Transverse colon (tissue), 4 donors: ENCODE data around the gene IRX3. TPM values are rescaled to one million over a fixed set of nuclear protein-coding genes. Genes with fewer than 3 reads are reported as not detected.

Experiments
- DNase-seq: peaks from one replicate; pipeline ENCODE4 v3.0.0-alpha.2; 2019
- H3K27ac ChIP-seq, 4 donors: fragments of 200-600 bp; sonication (generic); 2 replicates each; pipeline ENCODE4 v1.5.1; 2016 to 2018; ENCODE audit warnings: inconsistent platforms in 4 of 4
- H3K27me3 ChIP-seq: fragments of 200-600 bp; sonication (generic); 2 replicates; pipeline ENCODE4 v1.5.1; 2017; ENCODE audit warnings: inconsistent platforms
- H3K36me3 ChIP-seq, 4 donors: fragments of 200-600 bp; sonication (generic); 2 replicates each; pipeline ENCODE4 v1.5.1; 2017 to 2019; ENCODE audit warnings: inconsistent platforms in 4 of 4
- H3K4me1 ChIP-seq, 4 donors: fragments of 200-600 bp; sonication (generic); 2 replicates each; pipeline ENCODE4 v1.5.1; 2017 to 2020; ENCODE audit warnings: inconsistent platforms in 4 of 4
- H3K4me3 ChIP-seq, 4 donors: fragments of 200-600 bp; sonication (generic); 1 replicate in 1 of 4; 2 replicates in 3 of 4; pipeline versions ENCODE4 v1.5.1 to v1.6.1; 2017 to 2019; ENCODE audit warnings: inconsistent platforms in 4 of 4
- H3K9me3 ChIP-seq, 2 donors: fragments of 200-600 bp; sonication (generic); 2 replicates each; pipeline ENCODE4 v1.5.1; 2017 to 2019; ENCODE audit warnings: inconsistent platforms in 2 of 2
- EP300 ChIP-seq: sonication (generic); formaldehyde crosslinking; IDR thresholded peaks from one replicate; pipeline ENCODE4 v1.6.1; 2017; ENCODE audit warnings: antibody characterized with exemption, low read depth
- POLR2A ChIP-seq: fragments of 450-650 bp; IDR thresholded peaks from one replicate; pipeline ENCODE4 v1.6.1; 2016; ENCODE audit warnings: antibody characterized with exemption, mild to moderate bottlenecking, moderate library complexity
- POLR2AphosphoS5 ChIP-seq, 3 donors: sonication (generic); formaldehyde crosslinking; IDR thresholded peaks; one replicate each; pipeline ENCODE4 v1.6.1; 2016; ENCODE audit warnings: antibody characterized with exemption in 3 of 3
- whole genome bisulfite sequencing, 2 donors: methylation state at CpG; one replicate each; pipeline ENCODE4 v1.1.5; 2018; ENCODE audit warnings: low coverage in 1 of 2; 5-methylcytosine and 5-hydroxymethylcytosine counted together
- in situ Hi-C, 4 donors: fragments of 200-750 bp; cut with MboI; loops; one replicate each; pipeline versions ENCODE4 v1.15.0 to v1.15.1; 2017; ENCODE audit warnings: low sequenced_read_pairs in 3 of 4, low pct_ligation_motif_present in 1 of 4, low pct_unique_long_range_greater_than_20kb in 1 of 4
- intact Hi-C: fragments of 100-400 bp; cut with DNase I; formaldehyde crosslinking; loops from one replicate; pipeline ENCODE4 v1.15.1; 2023; ENCODE audit warnings: low total_unique reads
- total RNA-seq, 4 donors: library from RNA; depleted of rRNA; stranded (reverse); fragments of >200 nt; gene quantifications; one replicate each; pipeline ENCODE4 v1.1.0, GENCODE V29; 2016
- TF ChIP-seq, protein P1 (sequence below), 5 experiments: fragments of 200-600 bp in 3 of 5; fragments of 450-650 bp in 2 of 5; sonication (generic) in 3 of 5; IDR thresholded peaks; 1 replicate in 2 of 5; 2 replicates in 3 of 5; pipeline ENCODE4 v1.5.1; 2016 to 2017; ENCODE audit warnings: antibody characterized with exemption in 5 of 5, inconsistent platforms in 3 of 5, mild to moderate bottlenecking in 2 of 5, moderate library complexity in 1 of 5

The IRX3 gene
- total RNA-seq, 4 donors from 2014 or later, result 0.16 TPM; not detected in 3

DNA sequence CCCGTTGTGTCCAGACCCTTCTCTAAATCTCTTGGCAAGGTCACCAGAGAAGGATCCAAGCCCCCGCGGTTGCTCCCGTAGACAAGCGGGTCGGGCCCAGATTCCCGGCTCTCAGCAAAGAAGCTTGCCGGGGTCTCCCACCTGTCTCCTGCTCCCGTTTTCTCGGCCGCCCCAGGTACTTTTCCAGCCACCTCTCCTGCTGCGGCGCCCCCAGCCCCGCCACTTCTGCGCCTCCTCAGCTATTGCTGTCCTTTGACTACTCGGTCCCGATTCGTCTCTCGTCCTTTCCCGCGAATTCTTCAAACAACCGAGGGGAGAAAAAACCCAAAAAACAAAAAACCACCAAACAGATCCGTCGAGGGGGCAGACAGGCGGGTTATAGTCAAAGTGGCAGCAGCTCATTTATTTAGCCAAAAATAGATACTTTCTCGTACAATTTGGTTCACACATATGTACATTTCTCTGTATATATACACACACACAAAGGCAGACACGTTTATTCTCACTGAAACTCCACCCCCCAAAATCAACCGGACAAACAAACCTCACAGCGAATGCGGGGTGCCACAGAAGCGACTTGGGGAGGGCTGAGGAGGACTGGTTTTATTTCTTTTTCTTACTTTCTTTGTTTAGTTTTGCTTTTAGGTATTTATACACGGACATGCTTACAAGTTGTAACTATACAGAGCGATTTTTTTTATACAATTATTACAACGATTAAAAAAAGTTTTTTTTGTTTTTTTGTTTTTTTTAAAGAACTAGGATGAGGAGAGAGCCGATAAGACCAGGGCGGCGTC is 3.5 kb downstream of the IRX3 start:
- WGBS, 2 donors, result 14 to 15% methylated on average over 15 to 37 of the region's 37 CpGs
- no peak for DNase-seq
- Histone ChIP-seq H3K4me3 (no peak overlapping the region), H3K36me3 (no peaks in the 10 kb centered on the region), H3K9me3 (no peaks in the 10 kb centered on the region), H3K27ac (no peak overlapping the region), H3K27me3 (peaks cover 86% of the 10 kb centered on the region), H3K4me1 (peaks cover 12 to 63% (median 49%) of the 10 kb centered on the region in 4 donors)
- intact Hi-C loops, result no loop called here
- in situ Hi-C loops, result loop anchor here in 1 of 4 donors (25.0 kb wide), 1 partner anchor 654 kb away; the partner anchor contains the start of gene IRX5
- TF ChIP-seq, protein P1, sequence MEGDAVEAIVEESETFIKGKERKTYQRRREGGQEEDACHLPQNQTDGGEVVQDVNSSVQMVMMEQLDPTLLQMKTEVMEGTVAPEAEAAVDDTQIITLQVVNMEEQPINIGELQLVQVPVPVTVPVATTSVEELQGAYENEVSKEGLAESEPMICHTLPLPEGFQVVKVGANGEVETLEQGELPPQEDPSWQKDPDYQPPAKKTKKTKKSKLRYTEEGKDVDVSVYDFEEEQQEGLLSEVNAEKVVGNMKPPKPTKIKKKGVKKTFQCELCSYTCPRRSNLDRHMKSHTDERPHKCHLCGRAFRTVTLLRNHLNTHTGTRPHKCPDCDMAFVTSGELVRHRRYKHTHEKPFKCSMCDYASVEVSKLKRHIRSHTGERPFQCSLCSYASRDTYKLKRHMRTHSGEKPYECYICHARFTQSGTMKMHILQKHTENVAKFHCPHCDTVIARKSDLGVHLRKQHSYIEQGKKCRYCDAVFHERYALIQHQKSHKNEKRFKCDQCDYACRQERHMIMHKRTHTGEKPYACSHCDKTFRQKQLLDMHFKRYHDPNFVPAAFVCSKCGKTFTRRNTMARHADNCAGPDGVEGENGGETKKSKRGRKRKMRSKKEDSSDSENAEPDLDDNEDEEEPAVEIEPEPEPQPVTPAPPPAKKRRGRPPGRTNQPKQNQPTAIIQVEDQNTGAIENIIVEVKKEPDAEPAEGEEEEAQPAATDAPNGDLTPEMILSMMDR (IDR thresholded peaks at IDR 0.05), result no peak
- TF ChIP-seq EP300 (no peak), POLR2A (no peak)

DNA sequence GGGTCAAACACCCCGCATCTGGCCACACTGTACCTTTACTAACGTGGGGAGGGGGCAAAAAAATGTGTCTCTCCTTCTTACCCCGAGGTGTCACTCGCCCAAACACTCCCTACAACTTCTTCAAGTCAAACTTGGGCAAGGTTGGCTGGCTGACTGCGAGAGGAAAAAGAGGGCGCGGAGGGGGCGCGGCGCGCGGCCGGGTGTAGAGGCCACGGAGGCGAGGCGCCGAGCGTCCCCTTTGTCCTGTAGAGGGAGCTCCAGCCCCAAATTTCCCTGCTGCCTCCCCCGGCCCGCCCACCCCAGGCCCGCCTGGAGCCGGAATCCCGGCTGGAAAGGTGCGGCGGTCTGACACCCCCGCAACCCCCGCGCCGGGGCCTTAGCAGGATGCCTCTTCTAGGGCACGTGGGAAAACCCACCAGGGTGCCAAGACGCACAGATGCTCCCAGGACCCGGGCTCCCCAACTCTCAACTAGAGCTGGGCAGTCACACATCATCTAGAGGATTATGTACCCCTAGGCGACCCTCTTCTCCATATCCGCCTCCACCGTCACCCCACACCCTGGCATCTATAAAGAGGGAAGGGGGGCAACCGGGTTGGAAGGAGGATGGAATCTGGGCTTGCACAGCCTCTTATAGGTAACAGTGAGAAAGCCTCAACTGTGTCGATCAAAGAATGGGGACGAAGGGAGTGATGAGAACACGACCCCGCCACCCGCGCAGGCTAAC is 4.2 kb downstream of the IRX3 start:
- Histone ChIP-seq H3K27me3 (peaks cover 78% of the 10 kb centered on the region), H3K27ac (no peak overlapping the region), H3K9me3 (no peaks in the 10 kb centered on the region), H3K4me1 (peaks cover 7 to 57% (median 44%) of the 10 kb centered on the region in 4 donors), H3K4me3 (peak overlapping the region in 1 of 4 donors; percentile 13), H3K36me3 (no peaks in the 10 kb centered on the region)
- in situ Hi-C loops (loop anchor here in 1 of 4 donors (25.0 kb wide), 1 partner anchor 655 kb away; the partner anchor contains the start of gene IRX5), intact Hi-C loops (no loop called here)
- no peak for TF ChIP-seq EP300
- no peak for TF ChIP-seq POLR2AphosphoS5 (IDR thresholded peaks at IDR 0.05)
- TF ChIP-seq, protein P1 (IDR thresholded peaks at IDR 0.05), result peak in 4 of 5 experiments; percentile 23 to 62 (median 56)
- no peak for TF ChIP-seq POLR2A
- 4 to 7% methylated on average over 12 to 38 of the region's 42 CpGs for WGBS, 2 donors
- DNase-seq, result peak; percentile 44

DNA sequence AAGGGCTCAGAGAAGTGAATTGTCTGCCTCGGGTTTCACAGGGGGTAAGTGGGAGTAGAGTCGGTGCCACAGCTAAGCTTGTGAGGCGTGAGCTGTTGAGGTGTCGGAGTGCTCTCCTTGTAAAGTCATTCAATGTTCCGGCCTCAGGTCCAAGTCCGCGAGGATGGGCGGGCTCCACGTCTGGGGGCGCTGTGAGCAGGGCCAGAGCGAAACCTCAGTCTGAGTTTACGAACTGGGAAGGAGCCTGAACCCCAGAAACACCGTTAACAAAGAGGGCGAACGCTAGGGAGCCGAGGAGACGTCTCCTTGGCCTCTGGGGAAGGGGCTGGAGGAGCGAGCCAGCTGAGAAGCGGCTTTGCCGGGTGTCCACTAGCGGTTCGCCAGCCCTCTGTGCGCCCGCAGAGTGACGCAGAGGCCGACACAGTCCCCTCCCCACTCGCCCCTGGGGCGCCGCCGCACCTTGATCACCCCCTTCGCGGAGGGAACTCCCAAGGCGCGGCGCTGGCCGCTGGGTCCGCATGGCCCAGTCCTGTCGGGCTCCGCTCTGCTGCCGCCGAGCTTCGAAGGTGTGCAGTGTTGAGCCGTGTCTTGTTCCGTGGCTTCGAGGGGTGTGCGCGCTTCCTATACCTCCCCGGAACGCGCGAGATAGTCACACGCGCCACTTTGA is 4.9 kb downstream of the IRX3 start:
- in situ Hi-C loops, result loop anchor here in 1 of 4 donors (25.0 kb wide), 1 partner anchor 656 kb away; the partner anchor contains the start of gene IRX5
- no peak overlapping the region for H3K27ac ChIP-seq
- H3K4me1 ChIP-seq, result peaks cover 3 to 50% (median 38%) of the 10 kb centered on the region in 4 donors
- peak overlapping the region in 1 of 4 donors; percentile 13 for H3K4me3 ChIP-seq
- intact Hi-C loops, result no loop called here
- WGBS, 2 donors, result 12% methylated on average over 53 of the region's 53 CpGs; no CpG with 5 or more reads in 1 of the 2 donors
- peaks cover 71% of the 10 kb centered on the region for H3K27me3 ChIP-seq
- no peaks in the 10 kb centered on the region for H3K9me3 ChIP-seq
- TF ChIP-seq, protein P1 (IDR thresholded peaks at IDR 0.05), result no peak
- TF ChIP-seq EP300 (no peak), POLR2AphosphoS5 (IDR thresholded peaks at IDR 0.05) (no peak), POLR2A (no peak)
- DNase-seq, result peak; percentile 11
- no peaks in the 10 kb centered on the region for H3K36me3 ChIP-seq
